ENCODE results near the gene ALDH3B1.
"Not testable (repeated sequence)": the region's sequence is repeated elsewhere in the genome, so short reads cannot be mapped to it uniquely, and the experiment has no call there.

- not testable (repeated sequence) for TF ChIP-seq CTCF (conservative IDR thresholded peaks at IDR 0.05 in 1 of 2, IDR thresholded peaks at IDR 0.05 in 1 of 2; ENCODE audit: low read depth in 1 of 2, low read length in 2 of 2); EZH2 (IDR thresholded peaks at IDR 0.05; ENCODE audit: low read length, missing control alignments)
These were observed 14.5 kb upstream of the ALDH3B1 start for GRCh38 chr11:67995579-67995978.
